Mucosa of descending colon (tissue), 3 donors: Measurements from ENCODE around the gene BTBD9. TPM values are rescaled to one million over a fixed set of nuclear protein-coding genes. Genes with fewer than 3 reads are reported as not detected.

Source experiments
- ATAC-seq: fragments of 200-7000 bp; cut with Tn5 transposase; one replicate; pipeline ENCODE4 v1.9.1; 2020; ENCODE audit warnings: mild to moderate bottlenecking, moderate library complexity
- DNase-seq, 3 donors: peaks; one replicate each; pipeline ENCODE4 v3.0.0-alpha.2; 2020
- H3K36me3 ChIP-seq: fragments of 200-600 bp; one replicate; pipeline ENCODE4 v1.8.0; 2021; ENCODE audit warnings: low read depth, mild to moderate bottlenecking
- H3K4me1 ChIP-seq: fragments of 200-600 bp; one replicate; pipeline ENCODE4 v1.8.0; 2021; ENCODE audit warnings: low read depth, mild to moderate bottlenecking
- H3K4me3 ChIP-seq: fragments of 200-600 bp; one replicate; pipeline ENCODE4 v1.8.0; 2021; ENCODE audit warnings: mild to moderate bottlenecking
- H3K9me3 ChIP-seq: fragments of 200-600 bp; one replicate; pipeline ENCODE4 v1.8.0; 2021; ENCODE audit warnings: mild to moderate bottlenecking
- CTCF ChIP-seq: fragments of 200-600 bp; IDR thresholded peaks from one replicate; pipeline ENCODE4 v1.8.0; 2022; ENCODE audit warnings: antibody characterized with exemption, mild to moderate bottlenecking
- intact Hi-C, 2 donors: fragments of 100-400 bp; cut with DNase I in 1 of 2; cut with micrococcal nuclease in 1 of 2; formaldehyde crosslinking; loops; one replicate each; pipeline versions ENCODE4 v1.11.0 to v1.11.1; 2022; cut with DNase I, micrococcal nuclease
- total RNA-seq, 3 donors: library from RNA; stranded (reverse); fragmentation: NEBNext Ultra II Directional in 2 of 3; extraction: Animal tissue kit (Norgen Biotek cat#: 25700) in 2 of 3; gene quantifications; one replicate each; pipeline versions ENCODE4 v1.2.1 to v1.2.4, GENCODE V29; 2021 to 2023
- donor health status: DM: no; HTN: no; CAD: no; lungs with moderate emphysema.
- donor health status: DM: no; HTN: no; CAD: no.
- donor health status: DM: no; HTN: yes; CAD: no.

The BTBD9 gene
- total RNA-seq, 3 donors from 2014 or later: 22.4 to 38.8 (median 23.9) TPM

DNA sequence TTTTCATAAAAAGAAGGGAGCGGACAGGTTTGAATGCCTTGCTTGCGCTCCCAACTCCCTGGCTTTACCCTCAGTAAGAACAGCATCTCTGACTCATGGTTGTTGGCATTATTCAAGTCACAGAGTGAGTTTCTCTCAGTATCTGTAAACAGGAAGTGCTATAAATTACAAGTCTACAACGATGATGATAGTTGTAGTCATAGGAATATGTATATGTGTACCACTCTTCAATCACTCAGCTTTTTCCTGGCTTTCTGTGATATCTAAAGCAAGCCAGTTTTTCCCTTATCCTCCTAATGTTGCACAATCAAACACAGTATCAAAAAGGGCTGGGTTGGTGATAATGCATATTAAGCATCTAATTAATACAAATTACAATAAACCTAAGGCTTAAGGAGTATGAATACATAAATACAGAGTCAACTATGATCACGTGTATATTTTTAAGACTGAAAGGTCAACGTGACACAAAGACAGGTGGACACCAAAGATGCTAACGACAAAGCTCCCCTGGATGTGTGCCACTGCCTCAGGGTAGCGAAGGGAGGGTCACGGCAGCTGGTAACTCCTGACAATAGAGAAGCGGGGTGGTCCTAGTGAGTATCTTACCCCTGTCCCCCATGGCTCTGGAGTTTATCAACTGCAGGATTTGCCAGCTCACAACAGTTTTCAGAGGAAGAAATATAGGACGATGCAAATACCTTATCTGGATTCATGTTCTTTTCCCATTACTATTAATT lies 202.8 kb downstream of the BTBD9 start:
- intact Hi-C loops: no loop called here
- Histone ChIP-seq H3K4me3 (no peak overlapping the region), H3K36me3 (no peaks in the 10 kb centered on the region), H3K4me1 (no peaks in the 10 kb centered on the region), H3K9me3 (no peaks in the 10 kb centered on the region)
- no peak for TF ChIP-seq CTCF
- no peak for DNase-seq
- ATAC-seq: no peak

DNA sequence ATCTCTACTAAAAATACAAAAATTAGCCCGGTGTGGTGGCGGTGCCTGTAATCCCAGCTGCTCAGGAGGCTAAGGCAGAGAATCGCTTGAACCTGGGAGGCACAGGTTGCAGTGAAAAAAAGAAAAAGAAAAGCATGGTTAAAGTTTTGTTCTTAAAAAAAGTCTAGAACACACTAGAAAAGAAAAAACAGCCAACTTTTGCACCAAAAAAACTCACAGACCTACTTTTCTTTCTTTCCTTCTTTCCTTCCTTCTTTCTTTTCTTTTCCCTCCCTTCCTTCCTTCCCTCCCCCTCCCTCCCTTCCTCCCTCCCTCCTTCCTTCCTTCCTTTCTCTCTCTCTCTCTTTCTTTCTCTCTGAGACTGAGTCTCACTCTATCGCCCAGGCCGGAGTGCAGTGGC lies 204.4 kb downstream of the BTBD9 start:
- H3K4me1 ChIP-seq: no peaks in the 10 kb centered on the region
- intact Hi-C loops: no loop called here
- DNase-seq (no peak), ATAC-seq (no peak)
- no peak for TF ChIP-seq CTCF
- no peaks in the 10 kb centered on the region for H3K9me3 ChIP-seq
- no peak overlapping the region for H3K4me3 ChIP-seq
- H3K36me3 ChIP-seq: no peaks in the 10 kb centered on the region

GRCh38 chr6:38434051-38434450 lies 205.7 kb downstream of the BTBD9 start:
- H3K9me3 ChIP-seq: no peaks in the 10 kb centered on the region
- no peak for TF ChIP-seq CTCF
- ATAC-seq: no peak
- H3K4me3 ChIP-seq: no peak overlapping the region
- no peak for DNase-seq
- no peaks in the 10 kb centered on the region for H3K36me3 ChIP-seq
- no peaks in the 10 kb centered on the region for H3K4me1 ChIP-seq
- intact Hi-C loops: no loop called here

GRCh38 chr6:38432479-38432878 lies 207.2 kb downstream of the BTBD9 start:
- TF ChIP-seq CTCF: no peak
- no peak for ATAC-seq
- H3K9me3 ChIP-seq: no peaks in the 10 kb centered on the region
- H3K4me1 ChIP-seq: no peaks in the 10 kb centered on the region
- no peak for DNase-seq
- H3K36me3 ChIP-seq: no peaks in the 10 kb centered on the region
- no peak overlapping the region for H3K4me3 ChIP-seq
- intact Hi-C loops: no loop called here

GRCh38 chr6:38432079-38432478 lies 207.7 kb downstream of the BTBD9 start:
- Histone ChIP-seq H3K36me3 (no peaks in the 10 kb centered on the region), H3K4me1 (no peaks in the 10 kb centered on the region), H3K9me3 (no peaks in the 10 kb centered on the region), H3K4me3 (no peak overlapping the region)
- TF ChIP-seq CTCF: no peak
- intact Hi-C loops: no loop called here
- DNase-seq (no peak), ATAC-seq (no peak)

DNA sequence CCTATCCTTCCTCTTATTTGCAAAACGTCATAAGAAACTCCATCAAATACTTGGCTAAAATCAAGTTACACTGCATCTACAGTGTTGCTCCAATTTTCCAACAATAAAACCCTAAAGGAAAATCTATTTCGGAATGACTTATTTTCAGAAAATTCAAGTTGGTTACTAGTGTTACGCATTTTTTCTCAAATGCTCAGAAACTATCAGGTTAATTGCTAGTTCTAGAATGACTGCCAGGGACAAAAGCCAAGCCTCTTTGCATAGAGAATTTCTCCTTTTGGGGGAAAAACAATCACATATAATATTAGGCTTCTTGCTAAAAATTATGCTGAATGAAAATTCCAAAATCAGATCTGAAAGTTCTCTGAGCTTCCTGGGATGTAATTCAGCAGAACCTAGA lies 210.2 kb downstream of the BTBD9 start:
- intact Hi-C loops: no loop called here
- Histone ChIP-seq H3K36me3 (no peaks in the 10 kb centered on the region), H3K4me1 (no peaks in the 10 kb centered on the region), H3K4me3 (no peak overlapping the region), H3K9me3 (no peaks in the 10 kb centered on the region)
- ATAC-seq (no peak), DNase-seq (no peak)
- TF ChIP-seq CTCF: no peak
